DMS114 treated with DMSO at 0.1 percent for 48 hours (cell line): ENCODE data around the gene ANKRD62.

Experiments used
- DNase-seq: peaks from one replicate; lab custom pipeline; 2025; ENCODE audit not compliant: unreplicated experiment; lab: John Stamatoyannopoulos, UW

Gene ANKRD62

GRCh38 chr18:12093520-12094257 lies at the start of gene ANKRD62:
ANKRD62 (plus strand) TSS chr18:12093843; CDS start chr18:12094018, 175 bp downstream.
- no peak for DNase-seq

DNA sequence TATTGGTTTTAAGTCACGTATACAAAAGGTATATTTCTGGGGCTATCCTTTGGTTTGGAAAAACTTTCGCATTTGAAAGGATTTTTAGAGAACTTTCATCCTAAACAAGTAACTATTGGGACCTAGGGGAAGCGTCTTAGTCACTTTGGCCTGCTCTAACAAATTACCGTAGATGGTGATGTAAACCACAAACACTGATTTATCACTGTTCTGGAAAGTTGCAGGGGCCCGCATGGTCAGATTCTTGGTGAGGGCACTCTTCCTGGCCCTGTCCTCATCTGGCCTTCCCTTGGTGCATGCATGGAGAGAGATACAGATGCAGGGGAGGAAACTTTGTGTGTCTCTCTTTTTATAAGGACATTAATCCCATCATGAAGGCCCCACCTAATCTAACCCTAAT lies 49.1 kb upstream of the ANKRD62 start:
- no peak for DNase-seq

- DNase-seq, result no peak
Measured at GRCh38 chr18:12046046-12046750, 47.4 kb upstream of the ANKRD62 start.

GRCh38 chr18:12046751-12047335 lies 46.8 kb upstream of the ANKRD62 start:
- DNase-seq, result no peak

GRCh38 chr18:12048010-12048826 lies 45.4 kb upstream of the ANKRD62 start:
- no peak for DNase-seq

GRCh38 chr18:12048827-12049175 lies 44.8 kb upstream of the ANKRD62 start:
- no peak for DNase-seq

- DNase-seq, result no peak
Measured at GRCh38 chr18:12049978-12050811, 43.4 kb upstream of the ANKRD62 start.

DNA sequence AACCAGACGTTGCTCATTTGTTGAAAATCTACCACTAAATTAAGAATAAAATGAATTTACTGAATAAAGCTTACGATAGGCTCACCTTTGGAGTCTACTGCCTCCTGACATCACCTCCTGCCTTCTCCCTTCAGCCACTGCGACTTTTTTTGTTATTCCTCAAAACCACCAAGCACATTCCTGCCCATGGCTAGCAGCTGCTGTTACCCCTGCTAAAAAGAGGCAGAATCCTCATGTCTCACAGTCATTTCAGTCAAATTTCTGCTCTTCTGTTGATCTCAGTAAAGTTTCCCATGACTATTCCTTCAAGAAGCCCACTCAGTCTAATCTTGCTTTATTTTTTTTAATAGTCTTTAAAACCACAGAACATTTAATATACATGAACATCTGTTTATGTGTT lies 40.8 kb upstream of the ANKRD62 start:
- DNase-seq, result no peak

- DNase-seq, result no peak
Measured at GRCh38 chr18:12053289-12053688, 40.4 kb upstream of the ANKRD62 start.

GRCh38 chr18:12056034-12056883 lies 37.4 kb upstream of the ANKRD62 start:
- no peak for DNase-seq

DNA sequence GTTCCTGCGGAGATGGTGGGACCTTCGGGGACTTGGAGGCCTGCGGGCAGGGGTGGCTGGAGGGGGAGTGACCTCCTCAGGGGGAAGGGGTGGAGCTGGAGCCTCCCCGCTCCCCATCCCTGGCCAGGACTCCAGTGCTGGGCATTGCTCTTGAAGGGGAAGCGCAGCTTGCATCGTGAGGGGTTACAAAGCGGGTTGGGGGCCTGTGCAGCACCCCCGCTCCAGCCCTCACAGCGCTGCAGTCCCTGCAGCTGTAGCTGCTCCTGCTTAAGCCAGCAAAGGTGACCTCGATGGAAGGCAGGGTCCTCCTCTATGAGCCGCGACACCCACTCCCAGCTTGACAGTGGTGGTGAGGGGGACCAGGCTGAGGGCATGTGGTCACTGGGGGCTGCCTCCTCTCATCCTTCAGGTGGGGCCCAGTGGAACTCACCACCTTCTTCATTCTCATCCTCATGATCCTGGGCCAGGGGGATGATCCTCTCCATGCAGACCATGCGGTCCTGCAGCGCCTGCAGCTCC lies 36.7 kb upstream of the ANKRD62 start:
- DNase-seq, result no peak

GRCh38 chr18:12057419-12058039 lies 36.1 kb upstream of the ANKRD62 start:
- DNase-seq, result no peak

- DNase-seq, result no peak
Measured at GRCh38 chr18:12059334-12060181, 34.1 kb upstream of the ANKRD62 start.

DNA sequence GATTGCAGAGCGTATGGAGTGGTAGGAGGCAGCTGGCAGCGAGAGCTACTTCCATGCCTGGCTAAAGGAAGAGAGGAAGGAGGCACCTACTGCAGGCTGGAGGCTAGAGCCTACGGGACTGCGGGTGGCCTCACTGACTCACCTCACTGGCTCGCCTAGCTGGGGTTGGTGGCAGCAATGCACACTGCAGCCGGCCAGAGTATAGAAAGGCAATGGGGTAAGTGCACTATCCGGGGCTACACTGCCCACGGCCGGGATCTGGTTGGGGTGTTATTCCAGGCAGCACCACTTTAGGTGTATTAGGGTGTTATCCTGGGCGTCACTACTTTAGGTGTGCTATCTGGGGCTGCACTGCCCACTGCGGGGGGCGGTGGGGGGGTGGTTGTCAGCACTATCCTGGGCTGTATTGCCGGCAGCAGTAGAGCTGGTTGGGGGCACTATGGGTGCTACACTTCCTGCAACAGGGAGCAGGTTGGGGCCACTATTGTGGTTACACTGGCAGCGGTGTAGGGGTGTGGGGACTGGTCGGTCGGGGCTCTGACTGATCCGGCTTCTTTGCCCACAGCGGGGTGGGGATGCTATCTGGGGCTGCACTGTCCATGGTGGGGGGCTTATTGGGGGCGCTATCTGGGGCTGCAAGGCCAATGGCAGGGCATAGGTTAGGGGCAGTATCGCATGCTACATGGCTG lies 33.3 kb upstream of the ANKRD62 start:
- DNase-seq, result no peak

DNA sequence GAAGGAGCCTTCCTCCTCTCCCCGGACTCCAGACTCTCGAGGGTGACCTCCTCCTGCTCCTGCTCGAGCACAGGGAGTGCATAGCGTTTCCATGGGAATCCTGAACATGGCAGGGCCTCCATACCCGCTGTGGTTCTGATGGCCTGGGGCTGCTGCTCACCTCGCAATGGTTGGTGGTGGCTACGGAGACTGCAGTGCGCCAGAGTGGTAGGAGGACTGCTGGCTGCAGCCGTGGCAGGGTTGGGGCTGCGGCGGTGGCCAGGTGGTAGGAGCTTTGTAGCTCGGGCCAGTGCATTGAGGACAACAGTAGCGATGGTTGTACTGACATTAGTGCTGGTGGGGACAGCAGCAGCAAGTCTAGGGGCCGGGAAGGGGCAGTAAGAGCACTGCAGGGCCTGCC lies 32.0 kb upstream of the ANKRD62 start:
- DNase-seq, result no peak

GRCh38 chr18:12062974-12063373 lies 30.7 kb upstream of the ANKRD62 start:
- DNase-seq, result no peak

GRCh38 chr18:12064086-12064763 lies 29.4 kb upstream of the ANKRD62 start:
- no peak for DNase-seq
